Nucleus accumbens (tissue), 56 donors: ENCODE data around the gene DGCR2.
"Not testable (repeated sequence)": the region's sequence is repeated elsewhere in the genome, so short reads cannot be mapped to it uniquely, and the experiment has no call there.

Experiments
- DNase-seq, 56 donors: peaks; one replicate each; lab custom pipeline; 2025; lab: John Stamatoyannopoulos, UW

The DGCR2 gene

GRCh38 chr22:19122143-19122751, at the start of gene DGCR2:
Gene DGCR2, minus strand, starts transcription at chr22:19122412. Its CDS starts 206 bp downstream, at chr22:19122206.
- DNase-seq, result peak; percentile 57 to 99 (median 94)

- DNase-seq, result no peak
These were observed 47.7 kb upstream of the DGCR2 start for GRCh38 chr22:19169947-19170318.

- DNase-seq, result no peak
These were observed 47.1 kb upstream of the DGCR2 start for GRCh38 chr22:19169002-19169946.

- DNase-seq, result no peak
These were observed 46.1 kb upstream of the DGCR2 start for GRCh38 chr22:19168088-19168890.

GRCh38 chr22:19167106-19167869, 45.1 kb upstream of the DGCR2 start:
- no peak for DNase-seq

GRCh38 chr22:19166421-19166820, 44.2 kb upstream of the DGCR2 start:
- DNase-seq, result no peak

GRCh38 chr22:19164425-19164824, 42.2 kb upstream of the DGCR2 start:
- DNase-seq, result no peak

- not testable (repeated sequence) for DNase-seq
These were observed 36.4 kb upstream of the DGCR2 start for GRCh38 chr22:19158649-19159048.

GRCh38 chr22:19156109-19156508, 33.9 kb upstream of the DGCR2 start:
- DNase-seq, result not testable (repeated sequence)

GRCh38 chr22:19152942-19153883, 31.0 kb upstream of the DGCR2 start:
- DNase-seq, result no peak

- no peak for DNase-seq
These were observed 29.3 kb upstream of the DGCR2 start for GRCh38 chr22:19151329-19152191.

- DNase-seq, result no peak
These were observed 28.5 kb upstream of the DGCR2 start for GRCh38 chr22:19150482-19151328.

GRCh38 chr22:19149991-19150390, 27.8 kb upstream of the DGCR2 start, which contains the start of gene GSC2:
Gene GSC2, minus strand, starts transcription at chr22:19150292. Its CDS starts 9 bp downstream, at chr22:19150283.
- no peak for DNase-seq

- no peak for DNase-seq
These were observed 27.1 kb upstream of the DGCR2 start for GRCh38 chr22:19149047-19149883.

GRCh38 chr22:19148417-19149046, 26.3 kb upstream of the DGCR2 start:
- DNase-seq, result no peak
